ENCODE measurements around the gene ENTPD6. TPM values are rescaled to one million over a fixed set of nuclear protein-coding genes. Genes with fewer than 3 reads are reported as not detected.
A peak's percentile ranks its signal among the peaks of the same experiment; 100 is the strongest.
"Not testable (repeated sequence)": the region's sequence is repeated elsewhere in the genome, so short reads cannot be mapped to it uniquely, and the experiment has no call there.

The ENTPD6 gene
- total RNA-seq, 1 donor from 2014 or later: 117 TPM

- no peaks in the 10 kb centered on the region for H3K27me3 ChIP-seq (ENCODE audit: control insufficient read depth, insufficient read depth, low read length)
- H3K36me3 ChIP-seq (ENCODE audit: control insufficient read depth, insufficient read depth, low read length): no peaks in the 10 kb centered on the region
- FAIRE-seq (no peak), DNase-seq (ENCODE audit: low read depth) (no peak)
- TF ChIP-seq CTCF (IDR thresholded peaks at IDR 0.05; ENCODE audit: insufficient read depth, low read length, severe bottlenecking): no peak
- H3K4me3 ChIP-seq (ENCODE audit: low read depth, low read length): no peak overlapping the region
Measured at GRCh38 chr20:25179439-25180089, 15.9 kb upstream of the ENTPD6 start.

- not testable (repeated sequence) for H3K27me3 ChIP-seq (ENCODE audit: control insufficient read depth, insufficient read depth, low read length); FAIRE-seq; DNase-seq (ENCODE audit: low read depth); H3K36me3 ChIP-seq (ENCODE audit: control insufficient read depth, insufficient read depth, low read length); H3K4me3 ChIP-seq (ENCODE audit: low read depth, low read length)
Measured at GRCh38 chr20:25184391-25184790, 11.1 kb upstream of the ENTPD6 start.

- no peak for DNase-seq (ENCODE audit: low read depth)
- TF ChIP-seq CTCF (IDR thresholded peaks at IDR 0.05; ENCODE audit: insufficient read depth, low read length, severe bottlenecking): no peak
- peak; percentile 89 for FAIRE-seq
Measured at GRCh38 chr20:25187220-25187619, 8.3 kb upstream of the ENTPD6 start.

GRCh38 chr20:25187635-25188034 is 7.9 kb upstream of the ENTPD6 start:
- DNase-seq (ENCODE audit: low read depth) (no peak), FAIRE-seq (no peak)
- Histone ChIP-seq H3K4me3 (ENCODE audit: low read depth, low read length) (no peak overlapping the region), H3K27me3 (ENCODE audit: control insufficient read depth, insufficient read depth, low read length) (peaks cover 2% of the 10 kb centered on the region), H3K36me3 (ENCODE audit: control insufficient read depth, insufficient read depth, low read length) (no peaks in the 10 kb centered on the region)
- TF ChIP-seq CTCF (IDR thresholded peaks at IDR 0.05; ENCODE audit: insufficient read depth, low read length, severe bottlenecking): no peak

More at GRCh38 chr20:25187220-25187619, 8.3 kb upstream of the ENTPD6 start:
- Histone ChIP-seq H3K36me3 (ENCODE audit: control insufficient read depth, insufficient read depth, low read length) (no peaks in the 10 kb centered on the region), H3K27me3 (ENCODE audit: control insufficient read depth, insufficient read depth, low read length) (peaks cover 2% of the 10 kb centered on the region), H3K4me3 (ENCODE audit: low read depth, low read length) (no peak overlapping the region)

GRCh38 chr20:25188218-25188617 is 7.3 kb upstream of the ENTPD6 start:
- TF ChIP-seq CTCF (IDR thresholded peaks at IDR 0.05; ENCODE audit: insufficient read depth, low read length, severe bottlenecking): no peak
- Histone ChIP-seq H3K36me3 (ENCODE audit: control insufficient read depth, insufficient read depth, low read length) (no peaks in the 10 kb centered on the region), H3K27me3 (ENCODE audit: control insufficient read depth, insufficient read depth, low read length) (peaks cover 2% of the 10 kb centered on the region), H3K4me3 (ENCODE audit: low read depth, low read length) (no peak overlapping the region)
- no peak for DNase-seq (ENCODE audit: low read depth)
- FAIRE-seq: no peak

GRCh38 chr20:25191051-25191450 is 4.5 kb upstream of the ENTPD6 start:
- FAIRE-seq (no peak), DNase-seq (ENCODE audit: low read depth) (no peak)
- Histone ChIP-seq H3K4me3 (ENCODE audit: low read depth, low read length) (no peak overlapping the region), H3K36me3 (ENCODE audit: control insufficient read depth, insufficient read depth, low read length) (no peaks in the 10 kb centered on the region), H3K27me3 (ENCODE audit: control insufficient read depth, insufficient read depth, low read length) (peaks cover 2% of the 10 kb centered on the region)
- TF ChIP-seq CTCF (IDR thresholded peaks at IDR 0.05; ENCODE audit: insufficient read depth, low read length, severe bottlenecking): no peak

Data from bronchial epithelial cell (primary cell).